ENCODE measurements around the gene SLC4A2.

- no peak for TF ChIP-seq CTCF (IDR thresholded peaks at IDR 0.05)
- no peak for TF ChIP-seq POLR2A (IDR thresholded peaks at IDR 0.05)
Measured at GRCh38 chr7:151014950-151015349, 44.4 kb upstream of the SLC4A2 start.
